Measurements from ENCODE around the gene BCAR1.
"Not testable (repeated sequence)": the region's sequence is repeated elsewhere in the genome, so short reads cannot be mapped to it uniquely, and the experiment has no call there.

BCAR1 gene

GRCh38 chr16:75254359-75254837, 3.0 kb upstream of the BCAR1 start:
- DNase-seq = no peak

GRCh38 chr16:75252946-75253911, 1.8 kb upstream of the BCAR1 start:
- no peak for DNase-seq

- no peak for DNase-seq
Observed at GRCh38 chr16:75252049-75252864, 833 bp upstream of the BCAR1 start.

- DNase-seq = no peak
Observed at GRCh38 chr16:75250809-75251279, 580 bp downstream of the BCAR1 start.

- no peak for DNase-seq
Observed at GRCh38 chr16:75250089-75250808, 1.2 kb downstream of the BCAR1 start.

GRCh38 chr16:75249441-75249840, 2.0 kb downstream of the BCAR1 start:
- no peak for DNase-seq

- no peak for DNase-seq
Observed at GRCh38 chr16:75248536-75249380, 2.7 kb downstream of the BCAR1 start.

- no peak for DNase-seq
Observed at GRCh38 chr16:75248142-75248535, 3.3 kb downstream of the BCAR1 start.

GRCh38 chr16:75247249-75247648, 4.2 kb downstream of the BCAR1 start:
- DNase-seq = no peak

- no peak for DNase-seq
Observed at GRCh38 chr16:75246504-75247205, 4.8 kb downstream of the BCAR1 start.

GRCh38 chr16:75244844-75245758, 6.3 kb downstream of the BCAR1 start:
- no peak for DNase-seq

- no peak for DNase-seq
Observed at GRCh38 chr16:75244225-75244809, 7.1 kb downstream of the BCAR1 start.

- DNase-seq = no peak
Observed at GRCh38 chr16:75243667-75244224, 7.7 kb downstream of the BCAR1 start.

GRCh38 chr16:75242436-75243078, 8.9 kb downstream of the BCAR1 start:
- not testable (repeated sequence) for DNase-seq

- DNase-seq = no peak
Observed at GRCh38 chr16:75241955-75242354, 9.5 kb downstream of the BCAR1 start.

- DNase-seq = no peak
Observed at GRCh38 chr16:75241412-75241811, 10.0 kb downstream of the BCAR1 start.

GRCh38 chr16:75240633-75241032, 10.8 kb downstream of the BCAR1 start:
- DNase-seq = not testable (repeated sequence)

- DNase-seq = no peak
Observed at GRCh38 chr16:75239542-75240122, 11.8 kb downstream of the BCAR1 start.
